Stimulated activated CD4-positive, alpha-beta T cell treated with anti-CD3 and anti-CD28 coated beads, Interleukin-4, amount 100 ng/mL, for 1 hour (primary cell): ENCODE data around the gene C22orf23.
A peak's percentile ranks its signal among the peaks of the same experiment; 100 is the strongest.
"Not testable (repeated sequence)": the region's sequence is repeated elsewhere in the genome, so short reads cannot be mapped to it uniquely, and the experiment has no call there.

Experiments used
- DNase-seq: peaks from one replicate; pipeline ENCODE4 v3.0.0-alpha.2; 2020

The C22orf23 gene

DNA sequence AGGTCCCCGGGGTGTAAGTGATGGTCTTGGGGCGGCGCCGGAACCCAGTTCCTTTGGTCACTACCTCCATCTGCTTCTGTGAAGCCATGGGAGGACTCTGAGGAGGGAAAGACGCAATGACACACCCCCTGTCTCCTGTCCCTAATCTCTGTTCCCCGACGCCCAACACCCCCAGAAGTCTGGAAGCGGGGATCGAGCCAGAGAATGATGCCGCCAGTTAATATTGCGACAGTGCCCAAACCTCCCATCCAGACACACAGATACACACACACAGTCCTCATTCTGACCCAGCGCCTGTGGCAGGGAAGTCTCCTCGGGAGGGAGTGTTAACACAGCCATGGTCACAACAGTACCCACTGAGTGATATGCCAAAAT is 352 bp downstream of the C22orf23 start:
- no peak for DNase-seq

GRCh38 chr22:37952629-37953028 is 772 bp downstream of the C22orf23 start:
- not testable (repeated sequence) for DNase-seq

GRCh38 chr22:37951305-37951704 is 2.1 kb downstream of the C22orf23 start:
- DNase-seq, result no peak

- not testable (repeated sequence) for DNase-seq
These were observed 6.1 kb downstream of the C22orf23 start for GRCh38 chr22:37947142-37947795.

GRCh38 chr22:37944423-37944822 is 9.0 kb downstream of the C22orf23 start:
- DNase-seq, result not testable (repeated sequence)

DNA sequence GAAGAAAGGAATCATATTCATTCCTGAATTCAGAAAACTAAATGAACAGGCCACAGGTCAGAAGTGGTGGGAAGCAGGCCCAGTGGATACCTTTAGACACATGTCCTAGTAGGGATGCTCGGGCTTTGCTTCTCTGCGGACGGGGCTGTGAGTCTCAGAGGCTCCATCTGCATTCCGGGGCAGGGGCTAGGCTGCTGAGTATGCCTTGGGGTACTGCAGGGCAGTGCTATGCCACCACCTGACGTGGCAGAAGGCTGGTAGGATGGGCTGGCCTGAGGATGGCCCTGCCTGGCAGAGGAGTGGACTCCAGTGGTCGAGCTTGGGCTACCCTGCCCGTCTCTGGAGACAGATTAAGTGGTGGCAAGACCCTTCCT is 9.6 kb downstream of the C22orf23 start:
- no peak for DNase-seq

- no peak for DNase-seq
These were observed 10.1 kb downstream of the C22orf23 start for GRCh38 chr22:37943136-37943824.

DNA sequence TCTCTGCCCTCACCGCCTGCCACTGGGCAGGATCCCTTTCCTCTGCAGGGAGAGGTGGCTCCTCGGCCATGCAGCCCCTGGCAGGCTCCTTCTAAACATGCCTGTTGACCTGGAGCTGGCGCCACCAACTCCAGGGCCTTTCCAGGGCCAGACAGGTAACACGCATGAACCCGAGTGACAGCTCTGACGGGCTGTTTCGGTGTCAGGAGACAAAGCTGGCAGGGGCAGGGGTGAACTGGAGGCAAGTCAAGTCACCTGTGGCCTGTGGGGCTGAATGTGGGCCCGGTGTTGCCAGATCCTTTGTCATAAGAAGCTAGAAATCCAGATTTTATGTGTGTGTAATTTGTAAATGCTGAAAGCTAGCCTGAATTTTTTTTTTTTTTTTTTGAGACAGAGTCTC is 11.3 kb downstream of the C22orf23 start:
- no peak for DNase-seq

DNA sequence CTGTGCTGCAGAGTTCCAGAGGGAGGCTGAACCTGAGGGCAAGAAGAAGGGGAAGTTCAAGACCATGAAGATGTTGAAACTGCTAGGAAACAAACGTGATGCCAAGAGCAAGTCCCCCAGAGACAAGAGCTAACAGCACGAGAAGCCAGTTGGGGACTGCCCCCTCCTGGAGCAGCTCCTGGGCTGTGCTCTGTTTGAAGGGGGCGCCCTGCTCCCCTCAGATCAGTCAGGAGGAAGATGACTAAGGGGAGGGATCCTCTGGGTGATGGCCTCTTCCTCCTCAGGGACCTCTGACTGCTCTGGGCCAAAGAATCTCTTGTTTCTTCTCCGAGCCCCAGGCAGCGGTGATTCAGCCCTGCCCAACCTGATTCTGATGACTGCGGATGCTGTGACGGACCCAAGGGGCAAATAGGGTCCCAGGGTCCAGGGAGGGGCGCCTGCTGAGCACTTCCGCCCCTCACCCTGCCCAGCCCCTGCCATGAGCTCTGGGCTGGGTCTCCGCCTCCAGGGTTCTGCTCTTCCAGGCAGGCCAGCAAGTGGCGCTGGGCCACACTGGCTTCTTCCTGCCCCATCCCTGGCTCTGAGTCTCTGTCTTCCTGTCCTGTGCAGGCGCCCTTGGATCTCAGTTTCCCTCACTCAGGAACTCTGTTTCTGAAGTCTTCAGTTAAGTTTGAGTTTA is 12.6 kb downstream of the C22orf23 start:
- no peak for DNase-seq

DNA sequence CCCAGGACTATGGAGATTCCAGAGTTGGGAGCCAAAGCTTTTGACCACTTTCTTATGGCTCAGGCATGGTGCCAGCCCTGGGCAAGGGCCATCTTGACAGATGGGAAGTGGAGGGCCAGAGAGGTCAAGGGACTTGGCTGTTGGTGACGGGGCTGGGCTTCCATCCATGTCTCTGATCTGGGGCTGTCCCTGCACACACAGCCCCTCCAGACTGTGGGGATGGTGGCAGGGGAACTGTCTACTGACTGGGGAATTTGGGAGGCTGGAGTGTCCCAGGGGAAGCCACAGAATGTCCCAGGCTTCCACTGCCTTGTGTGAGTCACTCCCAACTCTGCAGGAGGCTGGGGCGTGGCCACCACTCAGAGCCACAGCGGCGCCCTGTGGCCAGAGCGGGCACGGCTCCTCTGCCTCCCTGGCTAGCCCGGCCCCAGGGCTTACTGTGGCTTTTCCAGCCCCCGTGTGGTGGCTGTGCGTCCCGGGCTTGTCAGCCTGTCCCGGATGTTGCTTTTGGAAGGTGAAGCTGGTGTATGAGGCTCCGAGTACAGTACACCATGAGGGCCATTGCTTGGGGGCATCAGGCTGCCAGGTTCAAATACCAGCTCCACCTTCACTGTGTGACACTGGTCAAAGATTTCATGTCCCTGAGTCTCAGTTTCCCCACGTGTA is 19.6 kb downstream of the C22orf23 start:
- DNase-seq, result peak; percentile 83

GRCh38 chr22:37932821-37933578 is 20.4 kb downstream of the C22orf23 start:
- DNase-seq, result no peak

DNA sequence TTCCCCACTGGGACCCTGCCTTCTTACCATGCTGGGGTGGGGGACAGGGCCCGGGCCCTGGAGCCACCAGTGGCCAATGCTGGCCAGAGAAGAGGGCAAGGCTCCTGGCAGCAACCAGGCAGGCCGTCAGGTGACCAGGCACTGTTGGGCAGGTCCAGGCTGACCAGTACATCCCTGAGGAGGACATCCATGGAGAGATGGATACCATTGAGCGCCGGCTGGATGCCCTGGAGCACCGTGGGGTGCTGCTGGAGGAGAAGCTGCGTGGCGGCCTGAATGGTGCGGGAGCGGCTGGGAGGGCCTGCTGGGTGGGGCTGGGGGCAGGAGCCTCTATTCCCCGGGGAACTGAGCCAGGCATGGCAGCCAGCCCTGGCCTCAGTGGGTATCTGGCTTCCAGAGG is 21.0 kb downstream of the C22orf23 start:
- DNase-seq, result no peak

GRCh38 chr22:37931893-37932389 is 21.5 kb downstream of the C22orf23 start:
- DNase-seq, result no peak

DNA sequence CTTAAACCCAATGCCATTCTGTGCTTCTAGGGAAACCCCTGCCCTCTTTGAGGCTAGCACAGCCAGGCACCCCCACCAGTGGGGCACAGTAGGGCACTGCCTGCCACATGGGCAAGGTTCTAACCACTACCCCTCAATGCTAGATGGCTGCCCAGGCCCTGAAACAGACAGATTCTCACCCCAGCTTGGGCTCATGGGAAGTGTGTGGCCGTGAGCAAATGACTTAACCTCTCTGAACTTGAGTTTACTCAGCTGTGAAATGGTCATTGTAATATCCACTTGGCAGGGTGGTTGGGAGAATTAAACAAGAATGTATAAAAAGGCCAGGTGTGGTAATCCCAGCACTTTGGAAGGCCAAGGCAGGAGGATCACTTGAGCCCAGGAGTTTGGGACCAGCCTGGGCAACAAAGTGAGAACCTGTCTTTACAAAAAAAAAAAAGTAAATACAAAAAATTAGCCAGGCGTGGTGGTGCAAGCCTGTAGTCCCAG is 22.4 kb downstream of the C22orf23 start:
- no peak for DNase-seq

GRCh38 chr22:37930270-37930951 is 23.0 kb downstream of the C22orf23 start:
- DNase-seq, result no peak

GRCh38 chr22:37929390-37929789 is 24.0 kb downstream of the C22orf23 start:
- DNase-seq, result no peak

DNA sequence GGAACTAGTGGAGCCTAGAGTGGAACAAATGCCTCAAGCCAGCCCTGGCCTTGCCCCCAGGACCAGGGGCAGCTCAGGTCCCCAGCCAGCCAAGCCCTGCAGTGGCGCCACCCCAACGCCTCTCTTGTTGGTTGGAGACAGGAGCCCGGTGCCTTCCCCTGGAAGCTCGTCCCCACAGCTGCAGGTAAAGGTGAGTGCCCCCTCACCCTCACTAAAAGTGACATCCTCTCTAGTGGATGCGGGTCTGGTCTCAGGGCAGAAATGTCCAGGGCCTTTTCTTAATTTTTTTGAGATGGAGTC is 25.8 kb downstream of the C22orf23 start:
- DNase-seq, result no peak

DNA sequence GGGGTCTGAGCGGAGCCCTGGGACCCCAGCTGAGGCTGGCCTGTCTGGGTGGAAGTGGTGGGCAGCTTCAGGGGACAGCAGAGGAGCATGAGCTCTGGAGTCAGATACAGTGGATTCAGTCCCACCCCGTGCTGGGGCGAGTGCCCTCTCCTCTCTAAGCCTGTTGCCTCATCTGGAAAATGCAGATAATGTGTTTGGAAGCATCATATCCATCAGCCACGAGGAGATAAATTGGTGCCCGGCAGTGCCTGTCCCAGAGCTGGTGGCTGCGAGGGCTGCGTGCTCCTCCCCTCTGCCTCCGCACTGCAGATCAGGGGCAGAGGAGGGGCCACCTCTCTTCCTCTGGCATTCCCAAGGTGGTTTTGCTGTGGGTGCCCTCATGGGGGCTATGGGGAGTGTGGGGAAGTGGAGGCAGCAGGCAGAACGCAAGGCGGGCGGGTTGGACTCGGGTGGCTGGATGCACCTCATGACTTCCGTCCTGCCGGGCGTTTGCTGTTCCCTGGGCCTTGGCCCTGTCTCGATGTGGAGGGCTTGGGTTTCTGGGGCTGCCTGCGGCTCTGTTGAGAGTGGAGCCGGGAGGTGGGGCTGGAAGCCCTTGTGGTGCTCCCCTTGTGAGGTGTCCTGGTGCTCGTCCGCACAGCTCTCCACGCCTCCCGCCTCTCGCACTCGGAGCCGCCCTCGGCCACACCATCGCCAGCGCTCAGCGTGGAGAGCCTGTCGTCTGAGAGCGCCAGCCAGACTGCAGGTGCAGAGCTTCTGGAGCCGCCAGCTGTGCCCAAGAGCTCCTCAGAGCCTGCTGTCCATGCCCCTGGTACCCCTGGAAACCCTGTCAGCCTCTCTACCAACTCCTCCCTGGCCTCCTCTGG is 26.4 kb downstream of the C22orf23 start:
- no peak for DNase-seq

DNA sequence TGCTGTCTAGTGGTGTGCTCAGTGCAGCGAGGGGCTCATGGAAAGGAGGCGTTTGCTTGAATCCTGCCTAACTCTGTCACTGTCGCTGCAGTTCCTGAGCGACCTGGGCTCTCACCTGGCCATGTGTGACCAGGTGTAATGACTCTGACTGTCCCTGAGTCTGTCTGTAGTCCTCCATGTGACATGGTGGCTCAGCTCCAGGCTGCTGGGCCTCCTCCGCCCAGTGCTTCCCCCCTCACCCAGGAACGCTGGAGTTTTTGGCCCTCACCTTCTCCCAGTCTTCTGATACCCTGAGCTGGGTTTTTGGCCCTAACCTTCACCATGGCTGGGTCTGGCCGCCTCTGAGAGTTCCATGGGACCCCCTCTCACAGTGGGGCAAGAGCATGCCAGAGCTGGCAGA is 27.0 kb downstream of the C22orf23 start:
- DNase-seq, result no peak

DNA sequence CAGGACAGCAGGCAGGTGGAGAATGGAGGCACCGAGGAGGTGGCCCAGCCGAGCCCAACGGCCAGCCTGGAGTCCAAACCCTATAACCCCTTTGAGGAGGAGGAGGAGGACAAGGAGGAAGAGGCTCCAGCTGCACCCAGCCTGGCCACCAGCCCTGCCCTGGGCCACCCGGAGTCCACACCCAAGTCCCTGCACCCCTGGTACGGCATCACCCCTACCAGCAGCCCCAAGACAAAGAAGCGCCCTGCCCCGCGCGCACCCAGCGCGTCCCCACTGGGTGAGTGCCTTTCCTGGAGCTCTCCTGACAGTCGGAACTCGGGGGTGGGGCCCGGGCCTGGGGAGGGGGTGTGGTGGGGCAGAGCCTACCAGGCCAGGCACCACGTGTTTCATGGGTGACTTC is 27.6 kb downstream of the C22orf23 start:
- DNase-seq, result no peak

DNA sequence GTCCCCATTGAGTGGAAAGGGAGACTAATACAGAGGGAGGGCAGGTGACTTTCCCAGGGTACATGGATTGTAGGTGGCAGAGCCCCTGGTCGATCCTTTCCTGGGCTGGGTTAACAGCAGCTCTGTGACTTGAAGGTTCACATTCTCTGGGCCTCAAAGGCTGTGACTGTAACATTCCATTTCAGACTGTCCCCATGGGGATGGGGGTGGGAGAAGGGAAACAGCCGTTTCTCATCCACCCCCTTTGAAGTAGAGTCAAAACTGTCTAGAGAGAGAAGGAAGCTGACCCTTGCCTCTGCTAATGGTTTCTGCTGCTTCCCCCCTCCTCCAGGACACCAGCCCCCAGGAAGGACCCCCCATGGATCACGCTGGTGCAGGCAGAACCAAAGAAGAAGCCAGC is 28.1 kb downstream of the C22orf23 start:
- no peak for DNase-seq
